Choroid plexus epithelial cell (primary cell): ENCODE measurements around the gene HSD11B1L.

Experiments used
- DNase-seq: peaks from one replicate; pipeline ENCODE4 v3.0.0-alpha.2; 2010; ENCODE audit warnings: low read depth
- H3K4me3 ChIP-seq: 2 replicates; pipeline ENCODE4 v1.5.1; 2011; ENCODE audit warnings: low read depth, mild to moderate bottlenecking, control low read depth, low read length, moderate library complexity
- CTCF ChIP-seq: conservative IDR thresholded peaks from 2 replicates; pipeline ENCODE4 v1.5.1; 2011; ENCODE audit warnings: low read depth, mild to moderate bottlenecking, control low read depth, inconsistent platforms, low read length, moderate library complexity

Gene HSD11B1L

DNA sequence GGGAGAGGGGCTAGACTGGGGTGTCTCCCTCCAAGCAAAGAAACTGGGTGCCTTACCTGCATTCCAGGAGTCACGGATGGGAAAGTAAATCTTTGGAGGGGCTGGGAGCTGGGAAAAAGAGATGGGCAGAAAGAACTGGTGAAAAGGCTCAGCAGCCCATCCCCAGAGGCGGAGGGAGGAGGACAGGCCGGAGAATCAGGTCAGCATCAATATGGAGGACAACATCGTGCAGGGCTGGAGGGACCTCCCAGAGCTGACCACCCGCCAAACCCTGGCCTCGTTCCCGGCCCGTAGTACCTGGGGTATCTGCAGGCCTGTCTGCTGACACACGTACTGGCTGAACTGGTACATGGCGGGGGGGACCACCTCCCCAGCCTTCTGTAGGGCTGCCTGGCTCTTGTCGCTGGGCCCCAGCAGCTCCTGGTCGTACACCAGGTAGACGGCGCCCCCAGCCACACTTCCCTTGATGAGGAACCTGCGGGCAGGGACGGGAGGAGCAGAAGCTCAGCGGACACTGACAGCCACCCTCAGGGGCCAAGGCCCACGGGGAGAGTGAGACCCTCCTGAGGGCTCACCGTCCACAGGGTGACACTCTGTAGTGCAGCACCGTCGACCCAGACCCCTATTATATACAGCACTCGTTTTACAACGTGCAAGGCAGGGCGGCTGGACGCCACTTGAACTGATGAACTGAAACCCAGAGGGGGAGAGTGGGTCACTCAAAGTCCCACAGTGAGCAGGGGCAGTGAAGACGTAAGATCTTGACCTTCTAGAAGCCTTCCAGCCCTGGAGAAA is 1.3 kb upstream of the HSD11B1L start:
- peak overlapping the region; percentile 92 for H3K4me3 ChIP-seq
- DNase-seq = no peak
- no peak for TF ChIP-seq CTCF

DNA sequence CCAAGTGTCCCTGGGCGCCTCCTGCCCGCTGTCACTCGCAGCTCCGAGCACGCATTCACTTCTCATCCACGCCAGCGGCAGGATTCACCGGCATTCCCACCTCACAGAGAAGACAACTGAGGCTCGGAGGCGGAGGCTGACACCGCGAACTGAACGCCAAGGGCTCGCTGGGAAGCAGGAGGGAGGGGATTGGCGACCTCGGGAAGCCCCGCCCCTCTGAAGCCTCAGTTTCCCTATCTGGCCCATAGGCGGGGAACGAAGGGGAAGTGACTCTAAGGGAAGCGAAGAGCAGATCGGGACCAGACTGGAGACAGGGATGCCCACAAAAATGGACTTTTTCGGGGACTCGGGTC is 767 bp upstream of the HSD11B1L start:
- TF ChIP-seq CTCF = peak; percentile 10
- peak overlapping the region; percentile 92 for H3K4me3 ChIP-seq
- peak; percentile 40 for DNase-seq

DNA sequence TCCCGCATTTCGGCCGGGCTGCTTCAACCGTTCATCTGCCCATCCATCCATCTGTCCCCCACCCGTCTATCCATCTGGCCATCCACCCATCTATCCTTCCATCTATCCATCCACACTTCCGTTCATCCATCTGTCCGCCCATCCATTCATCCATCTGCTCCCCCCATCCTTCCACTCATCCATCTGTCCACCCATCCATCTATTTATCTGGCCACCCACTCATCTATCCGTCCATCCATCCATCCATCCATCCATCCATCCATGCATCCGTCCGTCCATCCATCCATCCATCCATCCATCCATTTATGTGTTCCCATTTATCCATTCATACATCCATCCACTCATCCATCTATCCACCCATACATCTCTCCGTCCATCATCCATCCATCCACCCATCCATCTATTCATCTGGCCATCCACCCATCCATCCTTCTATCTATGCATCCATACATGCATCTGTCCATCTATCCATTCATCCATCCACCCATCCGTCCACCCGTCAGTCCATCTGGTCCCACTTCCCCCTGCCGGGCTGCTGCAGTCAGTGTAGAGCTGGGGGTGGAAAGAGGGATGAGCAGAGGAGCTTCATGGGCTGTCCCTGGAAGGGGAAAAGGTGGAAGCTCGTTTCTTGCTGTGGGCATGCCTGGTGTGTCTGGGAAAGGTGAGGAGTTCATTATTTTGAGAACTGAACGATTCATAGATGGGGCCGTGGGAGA is 722 bp downstream of the HSD11B1L start:
- no peak for TF ChIP-seq CTCF
- DNase-seq = no peak
- peak overlapping the region; percentile 92 for H3K4me3 ChIP-seq

DNA sequence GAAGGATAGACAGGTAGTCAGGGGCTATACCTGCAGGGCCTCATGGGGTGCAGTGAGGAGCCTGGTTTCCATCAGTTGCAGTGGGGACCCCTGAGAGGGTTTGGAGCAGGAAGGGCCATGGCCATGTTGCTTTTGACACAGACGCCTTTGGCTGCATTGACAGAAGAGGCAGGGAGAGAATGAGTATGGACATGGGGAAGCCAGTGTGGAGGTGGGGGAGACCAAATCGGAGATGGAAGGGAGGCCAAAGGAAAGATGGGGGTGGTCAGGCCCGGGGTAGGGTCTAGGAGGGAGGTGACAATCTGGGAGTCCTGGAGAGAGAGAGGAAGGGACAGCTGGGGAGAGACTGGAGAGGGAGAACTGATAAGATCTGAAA is 1.3 kb downstream of the HSD11B1L start:
- TF ChIP-seq CTCF = no peak
- no peak overlapping the region for H3K4me3 ChIP-seq
- DNase-seq = no peak

GRCh38 chr19:5683177-5683886 is 2.5 kb downstream of the HSD11B1L start:
- DNase-seq = no peak
- no peak overlapping the region for H3K4me3 ChIP-seq
- TF ChIP-seq CTCF = no peak

DNA sequence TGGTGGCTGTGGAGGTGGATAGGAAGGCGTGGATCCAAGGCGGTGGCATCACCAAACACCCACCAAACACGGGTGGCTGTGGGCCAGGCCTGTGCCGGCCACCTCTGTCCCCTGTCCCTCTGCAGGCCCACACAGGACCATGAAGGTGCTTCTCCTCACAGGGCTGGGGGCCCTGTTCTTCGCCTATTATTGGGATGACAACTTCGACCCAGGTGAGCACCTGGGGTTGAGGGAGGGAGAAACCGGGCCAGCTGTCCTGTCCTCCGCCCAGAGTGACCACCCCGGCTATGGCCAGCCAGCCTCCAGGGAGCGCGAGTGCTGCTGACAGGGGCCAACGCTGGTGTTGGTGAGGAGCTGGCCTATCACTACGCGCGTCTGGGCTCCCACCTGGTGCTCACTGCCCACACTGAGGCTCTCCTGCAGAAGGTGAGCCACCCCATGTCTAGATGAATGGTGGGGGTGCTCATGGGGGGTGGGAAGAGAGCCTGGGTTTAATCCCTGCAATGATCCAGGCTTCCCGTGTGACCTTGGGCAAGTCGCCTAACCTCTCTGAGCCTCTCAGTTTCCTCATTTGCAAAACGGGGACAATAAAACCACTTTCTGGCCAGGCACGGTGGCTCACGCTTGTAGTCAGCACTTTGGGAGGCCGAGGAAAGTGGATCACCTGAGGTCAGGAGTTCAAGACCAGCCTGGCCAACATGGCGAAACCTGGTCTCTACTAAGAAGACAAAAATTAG is 4.0 kb downstream of the HSD11B1L start:
- DNase-seq = no peak
- no peak overlapping the region for H3K4me3 ChIP-seq
- TF ChIP-seq CTCF = no peak
